Measurements from ENCODE around the gene PRSS22. TPM values are rescaled to one million over a fixed set of nuclear protein-coding genes. Genes with fewer than 3 reads are reported as not detected.
A peak's percentile ranks its signal among the peaks of the same experiment; 100 is the strongest.

The PRSS22 gene
- total RNA-seq, 1 donor from 2014 or later: not detected

DNA sequence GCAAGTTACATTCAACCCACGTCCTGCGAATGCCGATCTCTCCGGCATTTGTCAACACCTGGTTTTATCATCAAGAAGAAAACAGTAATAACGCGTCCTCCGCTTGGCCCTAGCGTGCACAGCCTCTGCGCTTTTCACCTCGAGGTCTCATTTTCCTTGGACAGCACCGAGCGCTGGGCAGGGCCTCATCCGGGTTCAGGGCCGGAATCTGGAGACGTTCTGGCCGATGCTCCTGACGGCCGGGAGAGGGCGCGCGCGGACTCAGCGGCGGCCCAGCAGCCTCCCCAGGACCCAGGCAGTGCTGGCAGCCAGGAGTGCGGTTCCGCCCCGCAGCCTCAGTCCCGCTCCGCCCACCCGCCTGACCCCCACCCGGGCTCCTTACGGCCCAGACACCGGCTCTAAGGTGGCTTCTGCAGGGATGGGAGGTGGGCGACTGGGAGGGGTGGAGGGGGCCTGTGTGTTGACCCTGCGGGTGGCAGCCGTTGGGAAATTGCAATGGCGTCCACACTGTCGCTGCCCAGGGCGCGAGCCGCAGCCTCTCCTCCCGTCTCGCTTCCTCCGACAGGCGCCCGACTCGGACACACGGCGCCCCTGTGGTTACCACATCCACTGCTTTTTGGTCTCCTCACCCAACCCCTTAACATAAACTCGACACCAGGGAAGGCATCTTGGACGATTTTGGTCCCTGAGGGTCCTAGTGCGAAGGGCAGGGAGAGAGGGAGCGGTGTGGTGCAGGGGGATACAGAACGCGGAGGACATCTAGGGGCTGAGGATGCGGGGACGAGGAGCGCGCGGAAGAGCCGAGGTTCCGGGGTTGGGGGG, 46.3 kb upstream of the PRSS22 start:
- peak; percentile 40 to 92 for DNase-seq (ENCODE audit: low spot score in 2 of 2)
- Histone ChIP-seq H3K27me3 (no peaks in the 10 kb centered on the region), H3K4me3 (peak overlapping the region; percentile 83 to 88), H3K36me3 (no peaks in the 10 kb centered on the region), H3K4me1 (peaks cover 0 to 10% of the 10 kb centered on the region in 2 donors), H3K9me3 (no peaks in the 10 kb centered on the region), H3K27ac (peak overlapping the region; percentile 74 to 92)
- TF ChIP-seq, protein P1, sequence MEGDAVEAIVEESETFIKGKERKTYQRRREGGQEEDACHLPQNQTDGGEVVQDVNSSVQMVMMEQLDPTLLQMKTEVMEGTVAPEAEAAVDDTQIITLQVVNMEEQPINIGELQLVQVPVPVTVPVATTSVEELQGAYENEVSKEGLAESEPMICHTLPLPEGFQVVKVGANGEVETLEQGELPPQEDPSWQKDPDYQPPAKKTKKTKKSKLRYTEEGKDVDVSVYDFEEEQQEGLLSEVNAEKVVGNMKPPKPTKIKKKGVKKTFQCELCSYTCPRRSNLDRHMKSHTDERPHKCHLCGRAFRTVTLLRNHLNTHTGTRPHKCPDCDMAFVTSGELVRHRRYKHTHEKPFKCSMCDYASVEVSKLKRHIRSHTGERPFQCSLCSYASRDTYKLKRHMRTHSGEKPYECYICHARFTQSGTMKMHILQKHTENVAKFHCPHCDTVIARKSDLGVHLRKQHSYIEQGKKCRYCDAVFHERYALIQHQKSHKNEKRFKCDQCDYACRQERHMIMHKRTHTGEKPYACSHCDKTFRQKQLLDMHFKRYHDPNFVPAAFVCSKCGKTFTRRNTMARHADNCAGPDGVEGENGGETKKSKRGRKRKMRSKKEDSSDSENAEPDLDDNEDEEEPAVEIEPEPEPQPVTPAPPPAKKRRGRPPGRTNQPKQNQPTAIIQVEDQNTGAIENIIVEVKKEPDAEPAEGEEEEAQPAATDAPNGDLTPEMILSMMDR (IDR thresholded peaks at IDR 0.05): peak; percentile 91 to 96 (median 96)
- intact Hi-C loops (cut with DNase I): loop anchor here (1.0 to 10.0 kb wide), 5 partner anchors 15 to 250 kb away; partner anchors contain the start of gene HCFC1R1

DNA sequence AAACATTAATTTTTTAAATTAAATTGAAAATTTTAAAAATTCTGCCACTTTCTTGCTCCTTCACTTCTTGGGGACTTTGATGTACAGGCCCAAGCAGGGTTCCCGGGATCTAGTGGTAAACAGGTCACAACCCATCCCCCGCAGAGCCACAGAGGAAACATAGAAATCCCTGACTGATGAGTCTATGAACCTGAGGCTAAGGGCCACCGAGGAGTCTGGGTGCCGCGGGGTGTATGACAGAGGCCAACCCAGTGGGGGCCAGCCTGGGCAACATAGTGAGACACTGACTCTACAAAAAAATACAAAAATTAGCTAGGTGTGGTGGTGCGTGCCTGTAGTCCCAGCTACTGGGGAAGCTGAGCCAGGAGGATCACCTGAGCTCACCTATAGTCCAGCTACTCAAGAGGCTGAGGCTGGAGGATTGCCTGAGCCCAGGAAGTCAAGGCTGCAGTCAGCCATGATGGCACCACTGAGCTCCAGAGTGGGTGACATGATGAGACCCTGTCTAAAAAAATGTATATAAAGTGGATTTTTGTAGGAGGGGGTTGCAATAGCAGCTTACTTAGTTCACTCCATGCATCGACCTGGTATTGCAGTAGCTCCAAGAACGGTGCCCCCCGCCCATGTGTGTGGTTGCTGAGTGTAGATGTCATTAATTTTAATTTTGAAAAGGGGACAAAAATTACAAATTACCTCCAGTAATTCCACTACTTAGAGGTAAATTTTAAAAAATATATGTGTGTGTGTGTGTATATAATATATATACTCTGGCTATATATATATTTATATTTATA, 44.6 kb upstream of the PRSS22 start:
- no peak for DNase-seq (ENCODE audit: low spot score in 2 of 2)
- Histone ChIP-seq H3K4me1 (peaks cover 0 to 10% of the 10 kb centered on the region in 2 donors), H3K27ac (no peak overlapping the region), H3K9me3 (no peaks in the 10 kb centered on the region), H3K27me3 (no peaks in the 10 kb centered on the region), H3K4me3 (no peak overlapping the region), H3K36me3 (peaks cover 0 to 4% of the 10 kb centered on the region in 2 donors)
- TF ChIP-seq, protein P1 (IDR thresholded peaks at IDR 0.05): no peak
- intact Hi-C loops (cut with DNase I): loop anchor here (10.0 kb wide), 1 partner anchor 252 kb away; no protein-coding TSS in a partner anchor

DNA sequence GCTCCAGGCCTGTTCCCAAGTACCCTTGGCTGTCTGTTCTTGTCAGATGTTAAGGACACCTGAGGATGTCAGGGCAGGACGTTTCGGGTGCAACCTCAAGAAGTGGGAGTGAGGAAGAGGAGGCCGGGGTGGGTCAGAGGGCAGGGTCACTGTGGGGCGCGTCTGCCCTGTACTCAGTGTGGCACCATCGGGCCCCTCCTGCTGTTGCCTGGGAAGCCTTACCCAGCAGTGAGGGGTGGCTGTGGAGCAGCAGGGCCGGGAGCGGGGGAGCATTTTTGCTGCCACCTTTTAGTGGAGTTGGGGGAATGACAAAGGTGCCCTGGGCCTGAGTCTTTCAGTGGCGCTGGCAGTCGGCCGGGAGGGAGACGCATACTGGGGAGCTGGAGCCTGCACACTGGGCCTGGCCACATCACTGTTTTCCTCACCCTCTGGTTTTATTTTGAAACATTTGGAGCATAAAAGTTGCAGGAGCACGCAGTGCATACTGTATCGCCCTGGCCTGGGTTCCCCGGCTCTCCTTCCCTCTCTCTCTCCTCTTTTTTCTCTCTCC, 42.6 kb upstream of the PRSS22 start:
- H3K36me3 ChIP-seq: peaks cover 8 to 13% of the 10 kb centered on the region in 2 donors
- no peak overlapping the region for H3K4me3 ChIP-seq
- TF ChIP-seq, protein P1 (IDR thresholded peaks at IDR 0.05): no peak
- intact Hi-C loops (cut with DNase I): loop anchor here (10.0 kb wide), 1 partner anchor 254 kb away; no protein-coding TSS in a partner anchor
- no peak overlapping the region for H3K27ac ChIP-seq
- no peaks in the 10 kb centered on the region for H3K4me1 ChIP-seq
- H3K9me3 ChIP-seq: no peaks in the 10 kb centered on the region
- no peaks in the 10 kb centered on the region for H3K27me3 ChIP-seq
- DNase-seq (ENCODE audit: low spot score in 2 of 2): no peak

DNA sequence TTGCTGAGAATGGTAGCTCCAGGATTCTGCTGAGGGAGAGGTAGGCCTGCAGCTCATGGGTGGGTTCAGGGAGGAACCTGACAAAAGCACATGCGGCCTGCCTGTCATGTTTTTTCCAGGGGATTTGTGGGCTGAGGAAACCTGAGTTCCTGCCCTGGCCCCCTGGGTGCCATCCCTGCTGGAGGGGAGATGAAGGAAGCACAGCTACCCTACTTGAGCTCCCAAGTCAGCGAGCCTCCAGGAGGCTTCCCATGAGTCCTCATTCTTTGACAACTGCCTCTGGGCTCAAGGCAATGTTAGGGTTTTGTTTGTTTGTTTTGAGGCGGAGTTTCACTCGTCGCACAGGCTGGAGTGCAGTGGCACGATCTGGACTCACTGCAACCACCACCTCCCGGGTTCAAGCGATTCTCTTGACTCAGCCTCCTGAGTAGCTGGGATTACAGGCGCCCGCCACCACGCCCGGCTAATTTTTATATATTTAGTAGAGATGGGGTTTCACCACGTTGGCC, 41.6 kb upstream of the PRSS22 start:
- H3K27me3 ChIP-seq: no peaks in the 10 kb centered on the region
- H3K9me3 ChIP-seq: no peaks in the 10 kb centered on the region
- DNase-seq (ENCODE audit: low spot score in 2 of 2): no peak
- no peak overlapping the region for H3K27ac ChIP-seq
- H3K4me3 ChIP-seq: no peak overlapping the region
- peaks cover 8 to 15% of the 10 kb centered on the region in 2 donors for H3K36me3 ChIP-seq
- no peaks in the 10 kb centered on the region for H3K4me1 ChIP-seq
- intact Hi-C loops (cut with DNase I): loop anchor here (10.0 kb wide), 1 partner anchor 255 kb away; no protein-coding TSS in a partner anchor
- TF ChIP-seq, protein P1 (IDR thresholded peaks at IDR 0.05): no peak

DNA sequence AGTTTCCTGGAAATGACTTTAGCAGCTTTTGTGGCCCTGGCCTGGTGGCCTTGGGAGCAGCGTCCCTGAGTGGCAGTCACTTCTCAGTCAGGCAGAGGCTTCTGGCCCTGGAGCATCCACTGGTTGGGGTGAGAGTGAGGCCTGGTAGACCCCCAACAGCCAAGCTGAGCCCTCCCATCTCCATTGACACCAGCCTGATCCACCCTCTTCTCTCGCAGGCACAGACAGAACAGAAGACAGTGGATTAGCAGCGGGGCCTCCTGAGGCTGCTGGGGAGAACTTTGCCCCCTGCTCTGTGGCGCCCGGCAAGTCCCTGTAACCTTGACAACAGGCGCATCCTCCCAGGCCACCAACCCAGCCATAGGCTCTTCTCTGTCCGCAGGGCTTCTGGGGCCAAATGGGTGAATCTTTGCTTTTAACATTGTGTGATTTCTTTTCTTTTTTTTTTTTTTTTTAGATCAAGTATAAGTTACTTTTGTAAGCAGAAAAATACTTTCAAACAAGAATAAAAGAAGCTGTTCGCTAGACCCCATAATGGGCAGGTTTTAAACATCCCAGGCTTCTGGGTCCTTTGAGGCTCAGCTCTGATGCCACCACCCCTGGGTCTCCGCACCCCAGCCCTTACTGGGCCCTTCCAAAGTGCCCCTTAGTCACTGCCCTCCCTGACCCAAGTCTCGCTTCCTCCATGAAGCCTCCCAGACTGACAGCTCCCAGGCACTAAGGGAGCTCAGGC, 41.0 kb upstream of the PRSS22 start:
- Histone ChIP-seq H3K4me3 (no peak overlapping the region), H3K9me3 (no peaks in the 10 kb centered on the region), H3K27ac (no peak overlapping the region), H3K27me3 (no peaks in the 10 kb centered on the region), H3K36me3 (peaks cover 8 to 15% of the 10 kb centered on the region in 2 donors), H3K4me1 (no peaks in the 10 kb centered on the region)
- intact Hi-C loops (cut with DNase I): no loop called here
- no peak for DNase-seq (ENCODE audit: low spot score in 2 of 2)
- TF ChIP-seq, protein P1 (IDR thresholded peaks at IDR 0.05): no peak
